Activated CD4-positive, alpha-beta T cell treated with anti-CD3 and anti-CD28 coated beads, Interleukin-10, Interleukin-2, amounts not matched to agents 100 ng/mL and 50 ng/mL, durations not matched to agents 16 hours and 8 hours (primary cell): Measurements from ENCODE around the gene HSPG2.

Experiments used
- DNase-seq: peaks from one replicate; pipeline ENCODE4 v3.0.0-alpha.2; 2020

HSPG2 gene

GRCh38 chr1:21896652-21897532 is 40.2 kb downstream of the HSPG2 start:
- DNase-seq, result no peak

GRCh38 chr1:21896026-21896425 is 41.1 kb downstream of the HSPG2 start:
- no peak for DNase-seq

GRCh38 chr1:21894034-21894881 is 42.9 kb downstream of the HSPG2 start:
- no peak for DNase-seq

DNA sequence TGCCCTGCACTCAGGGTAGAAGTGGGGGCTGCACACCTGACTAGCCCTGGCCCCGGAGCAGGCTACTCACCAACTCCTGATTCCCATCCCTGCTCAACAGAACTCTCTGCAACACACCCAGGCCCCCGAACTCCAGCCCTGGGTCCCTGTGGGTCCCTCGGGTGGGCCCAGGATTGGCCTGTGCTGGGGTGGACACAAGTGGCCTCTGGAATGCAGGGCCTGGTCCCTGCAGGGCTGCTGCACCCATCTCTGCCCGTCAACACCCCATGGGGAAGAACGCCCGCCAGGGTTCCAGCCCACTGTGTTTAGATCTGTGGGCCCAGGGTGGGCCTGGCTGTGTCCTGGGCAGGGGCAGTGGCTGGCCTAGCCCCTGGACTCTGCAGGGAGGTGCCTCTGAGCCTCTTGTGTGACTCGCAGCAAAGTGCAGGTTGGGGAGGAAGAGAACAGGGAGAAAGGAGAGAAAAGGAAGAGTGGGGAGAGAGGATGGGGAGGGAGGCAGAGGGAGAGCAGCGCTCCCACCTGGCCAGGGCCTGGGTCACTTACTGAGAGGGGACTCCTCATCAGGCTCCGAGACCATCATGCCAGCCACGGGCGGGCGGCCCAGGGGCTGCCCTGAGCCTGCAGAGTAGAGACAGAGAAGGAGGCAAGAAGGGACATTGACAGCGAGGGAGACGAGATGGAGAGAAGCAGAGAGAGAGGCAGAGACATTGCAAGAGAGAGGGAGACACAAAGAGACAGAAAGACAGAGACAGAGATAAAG is 43.9 kb downstream of the HSPG2 start:
- no peak for DNase-seq

GRCh38 chr1:21891621-21892479 is 45.3 kb downstream of the HSPG2 start:
- DNase-seq, result no peak

- DNase-seq, result no peak
Measured at GRCh38 chr1:21891081-21891480, 46.0 kb downstream of the HSPG2 start.

- no peak for DNase-seq
Measured at GRCh38 chr1:21888500-21888899, 48.6 kb downstream of the HSPG2 start.

- no peak for DNase-seq
Measured at GRCh38 chr1:21887796-21888195, 49.3 kb downstream of the HSPG2 start.

DNA sequence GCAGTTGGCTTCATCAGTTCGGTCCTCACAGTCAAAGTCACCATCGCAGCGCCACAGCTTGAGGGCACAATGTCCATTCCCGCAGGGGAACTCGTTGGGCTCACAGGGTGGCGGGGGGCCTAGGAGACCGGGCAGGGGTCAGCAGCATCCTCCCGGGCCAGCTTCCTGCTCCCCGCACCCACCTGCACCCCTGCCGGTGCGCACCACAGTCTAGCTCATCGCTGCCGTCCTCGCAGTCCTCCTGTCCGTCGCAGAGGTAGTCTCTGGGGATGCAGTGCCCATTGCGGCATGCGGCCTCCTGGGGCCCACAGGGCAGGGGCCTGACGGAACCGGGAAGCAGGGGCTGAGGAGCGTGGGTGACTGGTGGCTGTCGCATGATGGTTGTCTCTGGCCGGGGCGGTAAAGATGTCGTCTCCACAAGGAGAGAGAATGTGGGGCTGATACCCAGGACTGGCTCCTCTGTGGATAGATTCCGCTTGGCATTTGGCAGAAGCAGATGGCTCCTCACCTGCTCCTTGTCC is 49.8 kb downstream of the HSPG2 start:
- DNase-seq, result no peak

- DNase-seq, result no peak
Measured at GRCh38 chr1:21886486-21887215, 50.5 kb downstream of the HSPG2 start.

DNA sequence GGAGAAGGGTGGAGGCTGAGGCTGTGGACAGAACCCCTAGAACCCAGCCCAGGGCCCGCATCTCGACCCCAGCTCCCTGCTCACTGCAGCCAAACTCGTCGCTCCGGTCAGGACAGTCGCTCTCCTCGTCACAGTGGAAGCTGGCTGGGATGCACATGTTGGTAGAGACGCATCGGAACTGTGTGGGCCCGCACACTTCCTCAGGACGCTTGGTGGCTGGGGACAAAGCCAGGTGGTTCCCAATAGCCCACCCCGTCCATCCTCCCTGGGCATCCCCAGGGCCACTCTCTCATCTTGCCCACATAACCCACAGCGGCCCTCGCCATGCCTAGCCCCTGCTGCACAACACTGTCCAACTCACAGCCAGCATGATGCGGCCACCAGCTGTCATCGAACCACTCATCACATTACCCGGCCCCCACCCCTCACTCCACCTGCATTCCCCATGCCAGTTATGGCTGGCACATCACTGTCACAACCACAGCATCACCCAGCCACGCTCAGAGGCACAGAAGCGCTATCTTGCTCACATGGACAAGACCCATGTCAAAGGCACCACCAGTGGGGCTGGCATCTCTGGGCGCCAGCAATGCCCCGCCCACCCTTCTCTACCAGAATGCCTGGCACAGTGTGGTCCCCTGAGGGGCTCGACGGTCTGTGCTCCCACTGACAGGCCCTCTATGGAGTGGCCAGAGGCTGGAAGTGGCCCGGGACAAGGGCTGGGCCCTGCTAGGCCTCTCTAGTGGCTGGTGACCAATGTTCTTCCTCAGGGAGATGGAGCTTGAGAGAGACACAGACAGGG is 51.7 kb downstream of the HSPG2 start:
- DNase-seq, result no peak

- DNase-seq, result no peak
Measured at GRCh38 chr1:21884456-21885235, 52.5 kb downstream of the HSPG2 start.

DNA sequence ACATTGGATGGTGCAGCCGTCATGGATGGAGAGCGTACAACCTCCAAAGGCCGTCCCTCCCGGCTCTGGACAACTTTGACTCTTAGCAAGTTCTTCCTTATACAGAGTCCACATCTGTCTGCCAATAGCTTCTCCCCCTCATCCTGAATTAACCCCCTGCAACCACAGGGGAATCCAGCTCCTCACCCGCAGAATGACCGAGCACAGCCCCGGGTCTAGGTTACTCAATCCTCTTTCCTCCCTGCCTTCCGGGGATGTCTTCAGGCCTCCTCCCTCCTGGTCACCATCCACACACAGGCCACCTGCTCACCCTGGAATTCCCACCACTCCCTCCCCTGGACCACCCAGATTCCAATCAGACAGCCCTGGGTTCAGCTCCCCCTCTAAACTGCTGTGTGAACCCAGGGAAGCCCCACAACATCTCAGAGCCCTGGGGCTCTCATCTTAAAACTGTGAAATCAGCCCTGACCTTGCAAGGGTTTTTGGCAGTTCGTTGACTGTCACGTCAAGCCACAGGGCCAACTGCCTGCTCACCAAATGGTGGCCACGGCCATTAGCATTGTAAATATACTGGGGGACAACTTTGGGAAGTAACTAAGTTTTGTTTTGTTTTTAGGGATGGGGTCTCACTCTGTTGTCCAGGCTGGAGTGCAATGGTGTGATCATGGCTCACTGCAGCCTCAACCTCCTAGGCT is 54.2 kb downstream of the HSPG2 start:
- DNase-seq, result no peak

DNA sequence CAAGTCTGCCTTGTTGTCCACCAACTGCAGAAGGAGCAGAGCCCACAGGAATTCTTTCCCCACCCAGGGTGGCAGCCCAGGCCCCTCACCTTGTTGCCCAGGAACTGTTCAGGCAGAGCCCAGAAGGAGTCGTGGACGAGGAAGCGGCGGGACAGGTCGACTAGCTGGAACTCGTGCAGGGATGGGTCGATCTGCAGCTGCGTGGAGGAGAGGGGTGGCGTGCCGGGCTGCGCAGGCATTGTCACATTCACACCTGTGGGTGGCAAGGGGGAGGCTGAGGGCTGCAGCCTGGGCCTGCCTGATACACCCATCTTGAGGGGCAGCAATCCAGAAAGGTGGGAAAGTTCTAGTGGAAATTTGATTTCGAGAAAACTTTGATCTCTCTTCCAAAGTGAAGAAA is 55.9 kb downstream of the HSPG2 start:
- no peak for DNase-seq

- DNase-seq, result no peak
Measured at GRCh38 chr1:21880619-21880970, 56.5 kb downstream of the HSPG2 start.

DNA sequence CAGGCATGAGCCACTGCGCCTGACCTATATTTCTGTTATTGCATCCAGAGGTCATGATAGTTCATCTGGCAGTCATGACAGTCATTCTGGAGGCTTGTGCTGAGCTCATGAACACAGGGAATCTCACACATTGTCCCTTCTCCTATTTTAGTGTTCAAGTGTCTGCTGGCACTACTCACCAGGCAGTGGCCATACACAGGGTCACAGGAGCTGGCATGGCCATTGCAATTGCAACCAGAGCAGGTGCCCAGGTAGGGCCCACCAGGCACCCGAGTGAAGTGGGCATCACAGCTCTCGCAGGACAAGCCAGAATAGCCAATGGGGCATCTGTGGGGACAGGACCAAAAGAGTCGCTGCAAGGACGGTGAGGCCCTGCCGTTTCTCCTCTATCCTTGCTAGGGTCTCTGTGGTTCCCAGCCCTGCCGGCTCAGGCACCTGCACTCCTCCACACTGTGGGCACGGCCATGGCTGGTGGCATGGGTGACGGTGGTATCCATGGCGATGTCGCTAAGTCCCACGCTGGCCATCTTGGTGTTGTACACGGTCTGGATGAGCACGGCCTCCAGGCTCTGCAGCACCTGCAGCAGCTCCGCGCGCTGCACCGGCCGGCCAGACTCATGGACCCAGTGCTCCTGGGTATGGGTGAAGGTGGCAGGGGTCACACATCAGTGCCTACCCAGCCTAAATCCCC is 57.0 kb downstream of the HSPG2 start:
- no peak for DNase-seq

GRCh38 chr1:21878840-21879478 is 58.2 kb downstream of the HSPG2 start:
- DNase-seq, result no peak
